GM18868 (cell line): Measurements from ENCODE around the gene DNAI4.
A peak's percentile ranks its signal among the peaks of the same experiment; 100 is the strongest.
"Not testable (repeated sequence)": the region's sequence is repeated elsewhere in the genome, so short reads cannot be mapped to it uniquely, and the experiment has no call there.

Experiments used
- ATAC-seq: cut with Tn5 transposase; IDR thresholded peaks from one replicate; pipeline ENCODE4 v1.9.1; 2021; ENCODE audit warnings: mild to moderate bottlenecking, moderate library complexity; ENCODE audit not compliant: unreplicated experiment

The DNAI4 gene

DNA sequence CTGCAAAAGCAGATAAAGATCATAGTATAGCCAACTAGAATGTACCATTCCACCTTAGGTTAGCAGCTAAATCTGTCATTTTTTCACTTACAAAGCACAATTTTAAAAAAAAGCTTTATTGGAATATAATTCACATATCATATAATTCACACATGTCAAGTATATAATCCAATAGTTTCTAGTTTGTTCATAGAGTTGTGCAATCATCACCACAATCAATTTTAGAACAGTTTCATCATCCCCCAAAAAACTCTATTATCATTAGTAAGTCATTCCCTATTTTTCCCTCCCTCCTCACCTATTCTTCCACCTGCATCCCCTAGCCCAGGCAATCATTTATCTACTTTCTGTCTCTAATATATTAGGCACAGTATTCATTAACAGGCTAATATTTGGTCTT lies 91.5 kb downstream of the DNAI4 start:
- no peak for ATAC-seq

DNA sequence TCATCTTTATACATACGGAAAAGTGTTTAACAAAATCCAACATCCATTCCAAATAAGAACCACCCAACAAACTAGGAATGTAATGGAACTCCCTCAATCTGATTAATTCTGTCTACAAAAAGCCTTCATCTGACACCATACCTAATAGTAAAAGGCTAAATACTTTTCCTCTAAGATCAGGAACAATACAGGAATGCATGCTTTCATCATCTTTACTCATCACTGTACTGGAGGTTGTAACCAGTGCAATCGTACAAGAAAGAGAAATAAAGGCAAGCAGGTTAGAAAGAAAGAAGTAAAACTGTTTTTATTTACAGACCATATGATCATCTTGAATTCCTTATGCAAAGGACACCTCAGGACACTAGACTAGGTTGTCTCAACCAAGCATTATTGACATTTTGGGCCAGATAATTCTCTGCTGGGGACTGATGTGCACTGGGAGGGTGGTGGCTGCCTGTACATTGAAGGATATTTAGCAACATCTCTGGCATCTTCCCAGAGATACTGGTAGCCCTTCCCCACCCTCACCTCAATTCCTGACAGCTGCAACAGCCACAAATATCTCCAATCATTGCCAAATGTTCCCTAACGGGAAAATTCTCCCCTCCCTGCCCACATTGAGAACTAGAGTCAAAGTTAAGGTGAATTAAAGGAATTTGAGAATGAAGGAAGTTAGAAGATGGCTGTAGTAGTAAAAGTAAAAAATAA lies 93.0 kb downstream of the DNAI4 start:
- ATAC-seq = no peak

DNA sequence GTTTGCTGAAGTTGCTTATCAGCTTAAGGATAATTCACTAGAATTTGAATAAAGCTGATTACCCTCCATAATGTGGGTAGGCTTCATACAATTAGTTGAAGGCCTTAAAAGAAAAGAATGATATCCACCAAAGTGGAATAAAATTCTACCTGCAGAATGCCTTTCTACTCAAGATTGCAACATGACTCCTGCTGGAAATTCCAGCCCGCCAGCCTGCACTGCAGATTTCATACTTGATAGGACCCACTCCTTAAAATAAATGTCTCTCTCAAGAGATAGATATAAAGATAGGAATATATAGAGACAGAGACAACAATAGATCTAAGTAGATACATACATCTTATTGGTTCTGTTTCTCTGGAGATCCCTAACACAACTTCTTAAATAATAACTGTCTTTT lies 99.9 kb downstream of the DNAI4 start:
- ATAC-seq = no peak

DNA sequence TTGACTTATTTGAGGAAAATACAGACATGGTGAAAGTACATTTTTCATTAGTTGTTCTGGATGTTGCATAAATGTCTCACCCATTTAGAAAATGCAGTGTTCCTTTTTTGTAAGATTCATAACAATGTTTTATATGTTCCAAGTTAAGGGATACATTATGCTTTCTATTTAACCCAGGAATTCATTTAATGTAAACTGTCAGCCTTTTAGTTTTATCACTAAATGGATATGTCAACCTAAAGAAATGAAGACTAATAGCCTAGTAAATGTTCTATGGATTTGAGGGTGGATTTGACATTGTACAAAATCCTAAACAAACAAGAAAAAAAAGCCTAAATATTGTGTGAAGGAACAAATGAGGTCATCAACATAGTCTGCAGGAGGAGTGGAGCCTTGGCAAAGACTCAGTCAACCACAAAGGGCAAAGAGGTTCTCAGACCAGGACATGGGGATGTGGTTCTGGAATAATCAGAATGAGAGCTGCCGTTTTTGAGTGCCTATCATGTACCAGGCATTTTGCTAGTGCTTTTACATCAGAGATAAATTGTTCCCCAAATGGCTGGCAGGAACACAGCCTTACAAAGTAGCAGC lies 114.8 kb downstream of the DNAI4 start:
- no peak for ATAC-seq

DNA sequence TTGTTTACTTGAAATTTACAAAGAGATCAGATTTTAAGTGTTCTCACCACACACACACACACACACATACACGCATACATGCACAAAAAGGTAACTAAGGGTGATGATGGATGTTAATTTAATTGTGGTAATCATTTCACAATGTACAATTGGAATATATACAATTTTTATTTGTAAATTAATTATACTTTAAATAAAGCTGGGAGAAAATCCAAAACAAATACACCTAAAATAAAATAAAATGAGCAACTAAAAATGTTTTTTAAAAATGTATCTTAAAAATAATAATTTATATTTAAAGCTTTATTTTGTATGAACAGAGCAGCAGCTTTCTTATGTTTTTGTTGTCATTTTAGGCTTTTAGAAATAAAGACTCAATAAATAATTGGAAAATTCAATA lies 115.4 kb downstream of the DNAI4 start:
- ATAC-seq = no peak

DNA sequence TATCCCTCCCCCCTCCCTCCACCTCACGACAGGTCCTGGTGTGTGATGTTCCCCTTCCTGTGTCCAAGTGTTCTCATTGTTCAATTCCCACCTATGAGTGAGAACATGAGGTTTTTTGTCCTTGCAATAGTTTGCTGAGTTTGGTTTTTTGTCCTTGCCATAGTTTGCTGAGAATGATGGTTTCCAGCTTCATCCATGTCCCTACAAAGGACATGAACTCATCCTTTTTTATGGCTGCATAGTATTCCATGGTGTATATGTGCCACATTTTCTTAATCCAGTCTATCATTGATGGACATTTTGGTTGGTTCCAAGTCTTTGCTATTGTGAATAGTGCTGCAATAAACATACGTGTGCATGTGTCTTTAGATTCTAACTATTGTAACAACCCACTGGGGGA lies 128.8 kb downstream of the DNAI4 start:
- ATAC-seq = not testable (repeated sequence)

DNA sequence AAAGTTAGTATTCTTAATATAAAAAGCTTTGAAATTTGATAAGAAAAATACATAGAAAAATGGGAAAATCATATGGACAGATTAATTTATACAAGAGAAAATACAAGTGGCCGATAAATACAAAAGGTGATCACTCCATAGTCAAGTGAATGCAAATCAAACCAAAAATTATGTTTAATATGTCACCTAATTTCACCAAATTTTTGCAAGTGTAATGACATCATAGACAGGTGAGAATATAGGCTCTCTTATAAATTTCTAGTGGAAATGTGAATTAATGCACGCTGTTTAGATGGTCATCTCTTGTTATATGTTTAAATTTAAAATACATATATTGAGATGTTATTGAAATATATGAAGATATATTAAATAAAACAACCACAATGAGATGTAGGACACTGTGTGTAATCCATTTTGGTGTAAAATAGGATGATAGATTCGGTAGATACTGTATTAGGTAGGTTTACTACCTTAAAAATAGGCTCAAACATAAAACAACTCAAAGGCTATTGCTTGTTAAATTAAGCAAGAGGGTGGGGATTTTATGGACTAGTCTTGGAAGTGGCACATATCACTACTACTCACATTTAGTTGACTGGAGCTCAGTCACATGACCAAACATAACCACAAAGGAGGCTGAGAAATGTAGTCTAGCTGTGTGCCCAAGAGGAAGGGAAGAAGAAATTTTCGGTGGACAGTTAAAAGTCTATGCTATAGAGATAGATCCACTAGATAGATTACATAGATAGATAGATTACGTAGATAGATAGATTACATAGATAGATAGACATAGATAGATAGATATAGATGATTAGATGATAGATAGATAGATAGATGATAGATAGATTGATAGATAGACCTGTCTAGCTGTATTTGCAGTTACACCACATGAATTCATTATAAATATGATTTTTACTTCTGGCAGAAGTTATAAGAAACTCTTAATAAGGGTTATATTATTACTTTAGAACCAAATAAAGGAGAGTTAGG lies 132.7 kb downstream of the DNAI4 start:
- ATAC-seq = no peak

DNA sequence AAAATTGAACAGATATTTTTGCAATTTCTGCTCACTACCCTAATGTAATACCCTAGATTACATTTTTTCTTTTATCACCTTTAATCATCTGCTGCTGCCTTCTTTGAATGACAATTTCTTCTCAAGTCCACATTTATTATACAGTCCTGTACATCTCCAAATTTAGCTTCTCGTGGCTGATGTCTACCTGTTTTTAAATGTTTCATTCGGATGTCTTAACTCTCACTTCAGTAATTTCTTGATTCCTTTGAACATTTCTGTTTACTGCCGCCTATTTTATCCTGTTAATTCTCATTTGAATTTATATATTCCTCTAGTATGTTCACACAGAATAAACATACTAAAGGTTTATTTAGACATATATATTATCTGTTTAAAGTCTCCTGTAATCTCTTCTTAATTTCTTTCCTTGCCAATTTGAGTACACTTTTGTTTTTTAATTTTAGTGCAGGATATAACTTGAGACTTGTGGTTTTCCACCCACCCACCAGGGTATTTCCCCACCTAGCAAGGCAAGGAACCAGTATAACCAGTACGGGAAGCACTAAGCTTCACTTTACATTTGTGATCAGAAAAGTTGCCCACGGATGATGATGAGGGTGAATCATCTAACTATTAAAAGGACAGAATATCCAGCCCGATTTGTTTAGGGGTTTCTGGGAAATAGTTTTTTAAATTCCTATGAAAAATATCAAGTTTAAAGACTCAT lies 136.3 kb downstream of the DNAI4 start:
- peak; percentile 96 for ATAC-seq

DNA sequence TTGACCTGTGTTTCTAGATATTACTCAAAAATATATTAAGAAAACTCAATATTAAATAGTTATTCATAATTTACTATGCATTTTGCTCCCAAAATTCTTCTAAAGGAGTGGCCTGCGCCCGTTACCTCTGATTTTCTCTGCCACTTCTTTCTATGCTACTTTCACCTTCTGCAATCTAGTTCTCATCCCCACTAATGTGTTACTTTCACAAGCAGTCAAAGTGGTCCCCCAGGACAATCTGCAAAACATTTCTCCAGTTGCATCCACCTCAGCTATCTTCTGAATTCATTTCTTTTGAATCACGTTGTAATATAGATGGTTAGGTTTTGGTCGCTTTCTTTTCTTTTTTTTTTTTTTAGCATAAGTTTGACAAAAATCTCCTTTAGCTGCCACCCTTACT lies 137.0 kb downstream of the DNAI4 start:
- peak; percentile 33 for ATAC-seq

DNA sequence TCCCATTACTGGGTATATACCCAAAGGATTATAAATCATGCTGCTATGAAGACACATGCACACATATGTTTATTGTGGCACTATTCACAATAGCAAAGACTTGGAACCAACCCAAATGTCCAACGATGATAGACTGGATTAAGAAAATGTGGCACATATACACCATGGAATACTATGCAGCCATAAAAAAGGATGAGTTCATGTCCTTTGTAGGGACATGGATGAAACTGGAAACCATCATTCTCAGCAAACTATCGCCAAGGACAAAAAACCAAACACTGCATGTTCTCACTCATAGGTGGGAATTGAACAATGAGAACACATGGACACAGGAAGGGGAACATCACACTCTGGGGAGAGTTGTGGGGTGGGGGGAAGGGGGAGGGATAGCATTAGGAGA lies 138.9 kb downstream of the DNAI4 start:
- not testable (repeated sequence) for ATAC-seq

DNA sequence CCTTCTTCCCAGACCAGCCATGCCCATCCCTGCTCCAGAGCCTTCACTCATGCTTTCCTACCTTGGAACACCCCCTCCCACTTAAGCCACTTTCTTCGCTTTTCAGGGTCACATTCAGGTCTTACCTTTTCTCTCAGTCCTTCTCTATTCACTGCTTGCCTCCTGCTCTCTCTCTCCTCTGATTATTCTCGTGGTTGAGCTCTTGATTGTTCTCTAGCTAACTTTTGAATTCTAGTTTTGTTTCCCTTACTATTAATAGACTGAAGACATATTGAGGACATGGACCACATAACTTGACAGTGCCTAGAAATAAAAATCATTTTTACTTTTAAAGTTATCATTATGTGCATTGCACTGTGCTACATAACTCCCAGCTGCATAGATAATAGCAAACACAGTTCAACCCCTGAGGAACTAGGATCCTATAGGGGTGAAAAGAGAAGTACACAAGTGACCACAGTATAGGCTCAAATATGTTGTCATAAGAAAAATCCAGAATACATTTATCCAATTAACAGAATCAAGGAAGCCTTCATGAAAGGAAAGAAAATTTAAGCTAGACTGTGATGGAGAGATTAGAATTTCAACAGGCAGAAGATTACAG lies 145.1 kb downstream of the DNAI4 start:
- no peak for ATAC-seq

DNA sequence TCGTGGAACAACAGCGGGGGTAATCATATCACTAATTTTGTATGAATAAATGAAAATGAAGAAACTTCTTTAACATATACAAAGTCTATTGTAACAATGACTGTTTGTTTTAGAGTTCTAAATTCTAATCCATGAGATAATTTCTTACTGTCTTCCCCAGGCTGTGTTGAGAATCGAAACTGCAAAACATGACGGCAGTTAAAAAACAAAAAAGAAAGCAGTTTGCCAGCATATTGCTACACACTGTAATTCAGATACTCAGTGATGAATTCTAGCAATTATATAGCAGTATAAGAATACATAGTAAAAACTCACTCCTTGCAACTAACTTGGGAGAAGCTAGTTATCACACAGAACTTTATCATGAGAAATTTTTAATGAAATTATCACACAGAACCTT lies 145.7 kb downstream of the DNAI4 start:
- ATAC-seq = no peak

DNA sequence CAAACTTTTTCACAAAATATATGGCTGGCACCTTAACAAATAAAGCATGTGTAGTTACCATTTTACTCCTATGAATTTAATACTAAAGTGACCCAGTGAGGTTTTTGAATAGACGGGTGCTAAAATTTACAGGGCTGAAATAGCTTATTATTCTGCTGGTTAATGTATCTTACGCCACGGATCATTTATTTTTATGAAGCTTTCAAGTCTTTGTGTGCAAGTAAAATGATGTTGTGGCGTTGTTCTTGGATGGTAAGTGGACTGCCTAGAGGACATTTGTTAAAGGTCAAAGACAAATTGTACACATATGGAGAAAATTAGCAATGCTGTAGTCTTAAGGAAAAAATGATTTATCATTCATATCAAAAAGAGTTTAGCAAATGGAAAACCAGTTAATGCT lies 146.4 kb downstream of the DNAI4 start:
- no peak for ATAC-seq

DNA sequence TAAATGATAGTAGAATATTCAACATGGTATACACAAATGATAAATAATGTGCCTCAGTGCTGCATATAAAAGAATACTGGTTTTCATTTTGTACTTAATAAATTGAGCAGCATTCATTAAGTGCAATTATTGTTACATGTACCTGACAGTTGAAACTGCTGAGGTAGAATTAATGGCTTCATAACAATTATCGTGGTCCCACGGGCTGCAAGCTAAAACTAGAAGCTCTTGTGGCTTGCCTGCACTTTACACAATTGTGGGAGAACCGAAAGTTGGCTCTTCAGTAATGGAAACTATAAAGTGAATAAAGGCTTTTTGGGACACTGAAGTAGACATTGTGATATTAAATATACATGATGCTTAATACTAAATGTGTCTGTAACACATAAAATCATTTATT lies 146.8 kb downstream of the DNAI4 start:
- no peak for ATAC-seq

DNA sequence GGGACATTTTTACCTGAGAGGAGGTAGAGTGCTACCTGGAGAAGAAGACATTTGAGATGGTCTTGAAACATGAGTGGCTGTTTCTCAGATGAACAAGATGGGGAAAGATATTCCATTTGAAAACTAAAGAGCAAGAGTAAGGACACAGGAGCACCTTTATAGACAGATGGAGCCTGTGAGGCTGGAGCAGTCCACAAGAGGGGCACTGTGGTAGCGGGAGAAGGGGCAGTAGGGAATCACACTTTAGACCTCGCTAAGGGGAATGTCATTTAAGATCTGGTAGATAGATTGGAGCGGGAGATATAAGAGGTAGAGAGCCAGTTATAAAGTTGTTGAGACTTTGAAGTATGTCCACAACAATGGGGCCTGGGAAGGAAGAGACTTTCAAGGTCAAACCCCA lies 149.0 kb downstream of the DNAI4 start:
- ATAC-seq = no peak

DNA sequence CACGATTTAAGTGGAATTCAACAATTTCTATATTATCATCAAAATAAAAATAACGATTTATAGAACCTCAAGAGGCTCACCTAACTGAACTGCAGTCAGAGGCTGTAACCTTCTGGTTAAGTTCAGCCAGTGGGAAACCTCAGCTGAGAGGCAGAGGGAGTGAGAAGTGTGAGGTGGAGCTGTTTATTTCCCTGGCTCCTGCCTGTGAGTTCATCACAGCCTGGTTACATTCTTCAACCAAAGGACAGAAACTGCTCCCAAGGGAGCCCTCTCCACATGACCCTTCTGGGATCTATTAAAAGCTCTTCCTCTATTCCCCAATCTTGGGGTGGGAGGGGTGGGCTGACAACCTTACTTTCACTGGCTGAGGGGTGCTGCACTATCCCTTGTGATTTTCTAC lies 150.2 kb downstream of the DNAI4 start:
- no peak for ATAC-seq

DNA sequence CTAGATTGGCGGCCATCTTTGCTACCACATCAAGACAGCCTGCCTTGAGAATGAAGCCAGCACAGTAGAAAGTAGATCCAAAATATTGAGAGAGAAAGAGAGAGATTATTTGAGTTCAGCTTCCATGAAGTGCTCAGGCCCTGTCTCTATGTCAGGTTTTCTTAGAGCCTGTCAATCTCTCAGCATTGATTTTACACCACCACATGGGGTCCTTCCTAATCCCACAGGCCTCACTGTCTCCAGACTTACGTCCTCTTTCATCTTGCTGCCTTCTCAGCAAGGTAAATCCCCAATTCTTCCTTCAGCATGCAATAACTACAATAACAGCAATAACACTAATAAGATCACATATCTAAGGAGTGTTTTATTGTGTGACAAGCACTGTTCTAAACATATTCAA lies 151.4 kb downstream of the DNAI4 start:
- no peak for ATAC-seq

DNA sequence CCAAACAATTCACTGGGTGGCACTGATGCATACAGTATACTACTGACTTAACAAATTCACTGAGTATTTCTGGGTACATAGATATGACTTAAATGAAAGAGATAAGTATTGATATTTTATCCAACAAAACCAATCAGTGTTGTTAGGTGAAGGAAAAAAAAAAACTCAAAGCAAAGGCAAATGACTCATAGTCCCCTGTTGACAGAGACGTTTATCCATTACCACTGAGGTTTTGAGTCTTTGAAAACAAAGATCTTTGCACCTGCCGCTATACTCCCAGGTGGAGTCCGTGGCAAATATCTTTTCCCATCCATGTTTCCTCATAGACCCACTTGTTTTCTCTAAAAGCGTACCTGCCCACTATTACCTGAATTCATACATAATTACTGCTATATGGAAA lies 154.0 kb downstream of the DNAI4 start:
- ATAC-seq = no peak

DNA sequence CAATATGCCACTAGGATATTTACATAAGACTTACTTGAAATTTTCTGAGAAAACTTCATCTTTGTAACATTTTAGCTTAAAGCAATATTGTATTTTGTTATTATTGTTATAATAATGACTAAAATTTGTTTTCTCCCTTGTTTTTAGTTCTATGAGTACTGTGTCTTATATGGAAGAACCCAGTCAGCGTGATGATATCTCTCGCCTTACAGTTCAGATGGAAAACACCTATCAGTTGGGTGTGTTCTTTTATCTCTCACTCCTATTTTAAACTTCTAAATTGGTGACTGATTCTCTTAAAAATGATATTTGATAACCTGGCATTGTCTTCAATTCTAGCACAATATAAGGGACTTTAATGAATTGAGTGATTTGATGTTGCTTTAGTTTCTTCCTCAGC lies 154.4 kb downstream of the DNAI4 start:
- ATAC-seq = no peak

DNA sequence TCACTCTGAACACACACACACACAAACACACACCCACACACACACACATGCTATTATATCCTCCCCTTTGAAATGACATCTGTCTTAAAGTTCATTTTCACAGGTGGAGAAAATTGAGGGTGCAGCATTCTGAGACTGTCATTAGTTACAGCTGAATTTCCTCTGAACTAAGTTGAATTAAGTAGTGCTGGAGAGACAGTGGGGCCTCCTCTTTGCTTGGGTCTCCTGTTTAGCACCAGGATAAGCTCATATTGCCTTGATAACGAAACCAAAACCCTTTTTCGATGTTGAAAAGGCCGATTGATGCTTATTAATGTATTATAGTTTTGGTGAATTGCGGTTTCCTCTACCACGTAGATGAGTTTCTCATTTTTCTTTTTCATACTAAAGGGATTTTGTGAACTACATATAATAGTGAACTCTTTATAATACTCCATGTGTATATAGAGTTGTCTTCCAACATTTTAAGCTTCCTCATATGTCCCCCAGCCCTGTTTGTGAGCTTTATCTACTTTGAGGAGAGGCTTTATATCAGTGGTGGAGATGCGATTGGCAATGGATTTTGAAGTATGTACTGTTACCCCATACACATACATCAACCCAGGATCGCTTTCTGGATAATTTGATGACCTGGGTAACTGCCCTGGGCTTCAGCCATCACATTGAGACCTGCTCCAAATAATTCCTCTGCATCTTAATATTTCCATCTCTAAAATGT lies 155.0 kb downstream of the DNAI4 start:
- peak; percentile 53 for ATAC-seq
